ENCODE data around the gene TAS2R20.

DNA sequence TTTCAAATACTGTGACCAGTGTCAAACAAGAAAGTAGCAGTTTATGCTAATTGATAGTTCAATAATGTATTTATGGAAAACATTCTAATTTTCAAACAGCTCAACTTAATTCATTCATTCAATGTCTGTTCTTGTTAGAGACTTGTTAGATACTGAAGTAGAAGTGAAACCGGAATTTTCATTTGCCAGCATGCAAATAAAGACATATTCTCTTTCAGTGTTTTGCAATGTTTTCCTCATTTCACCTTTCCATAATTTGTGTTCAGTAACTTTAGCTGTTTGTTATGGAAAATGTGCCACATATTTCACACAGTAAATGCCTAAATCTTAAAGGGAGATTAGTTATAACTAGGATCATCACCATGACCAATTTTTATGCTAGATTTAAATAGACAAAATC lies 32.6 kb downstream of the TAS2R20 start:
- TF ChIP-seq POLR2A (IDR thresholded peaks at IDR 0.05; ENCODE audit: low read length) (no peak), GATA1 (IDR thresholded peaks at IDR 0.05; ENCODE audit: low read depth, low read length) (no peak)

All from erythroblast (primary cell).